ENCODE results near the gene GSG1.

GSG1 gene

DNA sequence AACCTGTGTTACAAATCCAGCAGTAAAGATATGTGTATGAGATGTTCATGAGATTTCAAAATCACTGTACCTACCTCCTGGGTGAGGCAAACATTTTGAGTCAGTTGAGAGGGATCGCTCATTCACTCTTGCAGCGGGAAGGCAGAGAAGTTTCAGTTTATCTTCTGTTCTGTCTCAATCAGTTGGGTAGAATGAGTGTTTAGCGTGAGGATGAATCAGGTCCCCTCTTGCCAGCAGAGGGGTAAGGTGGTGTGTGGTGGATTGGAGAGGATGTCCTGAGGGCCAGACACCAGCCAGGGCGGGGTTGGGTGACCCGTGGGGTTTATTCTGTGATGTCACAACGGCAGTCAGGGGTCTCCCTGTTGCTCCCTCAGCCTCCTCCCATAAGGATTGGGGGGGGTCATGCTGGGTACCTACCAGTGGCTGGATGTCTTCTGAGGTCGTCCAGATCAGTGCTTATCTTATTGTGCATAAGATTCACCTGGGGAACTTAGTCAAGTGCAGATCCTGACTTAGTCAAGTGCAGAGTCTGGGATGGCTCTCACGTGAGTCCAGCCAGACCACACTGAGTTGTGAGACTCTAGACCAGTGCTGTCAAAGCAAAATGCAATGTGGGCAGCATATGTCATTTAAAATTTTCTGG lies at the start of gene GSG1:
Gene GSG1 (minus strand): TSS at position 277 of the 643 bp plus-strand sequence. CDS start 155 bp downstream, at position 122.
- H3K4me1 ChIP-seq (ENCODE audit: insufficient read depth, poor library complexity, severe bottlenecking): peaks cover 43% of the 10 kb centered on the region
- H3K36me3 ChIP-seq (ENCODE audit: low read depth): no peaks in the 10 kb centered on the region
- no peaks in the 10 kb centered on the region for H3K9me3 ChIP-seq (ENCODE audit: severe bottlenecking)
- H3K27me3 ChIP-seq (ENCODE audit: insufficient read depth, poor library complexity, severe bottlenecking): no peaks in the 10 kb centered on the region
- peak within 1 kb of the TSS; percentile 99 for H3K27ac ChIP-seq (ENCODE audit: poor library complexity, severe bottlenecking)
- DNase-seq (ENCODE audit: low spot score): no peak
- no peak within 1 kb of the TSS for H3K4me3 ChIP-seq (ENCODE audit: severe bottlenecking)
- TF ChIP-seq, protein P1, sequence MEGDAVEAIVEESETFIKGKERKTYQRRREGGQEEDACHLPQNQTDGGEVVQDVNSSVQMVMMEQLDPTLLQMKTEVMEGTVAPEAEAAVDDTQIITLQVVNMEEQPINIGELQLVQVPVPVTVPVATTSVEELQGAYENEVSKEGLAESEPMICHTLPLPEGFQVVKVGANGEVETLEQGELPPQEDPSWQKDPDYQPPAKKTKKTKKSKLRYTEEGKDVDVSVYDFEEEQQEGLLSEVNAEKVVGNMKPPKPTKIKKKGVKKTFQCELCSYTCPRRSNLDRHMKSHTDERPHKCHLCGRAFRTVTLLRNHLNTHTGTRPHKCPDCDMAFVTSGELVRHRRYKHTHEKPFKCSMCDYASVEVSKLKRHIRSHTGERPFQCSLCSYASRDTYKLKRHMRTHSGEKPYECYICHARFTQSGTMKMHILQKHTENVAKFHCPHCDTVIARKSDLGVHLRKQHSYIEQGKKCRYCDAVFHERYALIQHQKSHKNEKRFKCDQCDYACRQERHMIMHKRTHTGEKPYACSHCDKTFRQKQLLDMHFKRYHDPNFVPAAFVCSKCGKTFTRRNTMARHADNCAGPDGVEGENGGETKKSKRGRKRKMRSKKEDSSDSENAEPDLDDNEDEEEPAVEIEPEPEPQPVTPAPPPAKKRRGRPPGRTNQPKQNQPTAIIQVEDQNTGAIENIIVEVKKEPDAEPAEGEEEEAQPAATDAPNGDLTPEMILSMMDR (IDR thresholded peaks at IDR 0.05; ENCODE audit: poor library complexity, severe bottlenecking): no peak
- peak; percentile 3; the same call in 1 of the 3 replicates for ATAC-seq (ENCODE audit: low read depth)

DNA sequence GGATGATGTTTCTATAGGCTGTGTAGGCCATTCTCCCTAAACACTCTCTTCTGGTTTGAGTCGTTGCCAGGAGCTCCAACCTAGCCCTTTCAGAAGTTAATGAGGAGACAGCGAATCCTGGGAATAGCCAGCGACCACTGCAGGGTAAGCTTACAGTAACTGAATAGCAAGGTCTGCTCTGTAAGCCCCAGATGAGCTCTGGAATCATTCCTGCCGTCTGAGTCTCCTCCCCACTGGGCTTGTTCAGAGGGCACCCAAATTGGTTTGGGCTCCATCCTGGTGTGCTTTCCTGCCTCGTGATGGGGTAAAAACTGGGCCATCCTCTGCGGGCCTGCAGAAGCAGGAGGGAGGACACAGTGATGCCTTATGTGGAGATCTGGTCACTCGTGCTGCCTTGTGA lies 49.7 kb upstream of the GSG1 start:
- no peak for ATAC-seq (ENCODE audit: low read depth)
- TF ChIP-seq, protein P1 (IDR thresholded peaks at IDR 0.05; ENCODE audit: poor library complexity, severe bottlenecking): no peak
- no peak overlapping the region for H3K4me3 ChIP-seq (ENCODE audit: severe bottlenecking)
- no peaks in the 10 kb centered on the region for H3K9me3 ChIP-seq (ENCODE audit: severe bottlenecking)
- no peaks in the 10 kb centered on the region for H3K36me3 ChIP-seq (ENCODE audit: low read depth)
- no peaks in the 10 kb centered on the region for H3K4me1 ChIP-seq (ENCODE audit: insufficient read depth, poor library complexity, severe bottlenecking)
- DNase-seq (ENCODE audit: low spot score): no peak
- no peaks in the 10 kb centered on the region for H3K27me3 ChIP-seq (ENCODE audit: insufficient read depth, poor library complexity, severe bottlenecking)
- H3K27ac ChIP-seq (ENCODE audit: poor library complexity, severe bottlenecking): no peak overlapping the region

DNA sequence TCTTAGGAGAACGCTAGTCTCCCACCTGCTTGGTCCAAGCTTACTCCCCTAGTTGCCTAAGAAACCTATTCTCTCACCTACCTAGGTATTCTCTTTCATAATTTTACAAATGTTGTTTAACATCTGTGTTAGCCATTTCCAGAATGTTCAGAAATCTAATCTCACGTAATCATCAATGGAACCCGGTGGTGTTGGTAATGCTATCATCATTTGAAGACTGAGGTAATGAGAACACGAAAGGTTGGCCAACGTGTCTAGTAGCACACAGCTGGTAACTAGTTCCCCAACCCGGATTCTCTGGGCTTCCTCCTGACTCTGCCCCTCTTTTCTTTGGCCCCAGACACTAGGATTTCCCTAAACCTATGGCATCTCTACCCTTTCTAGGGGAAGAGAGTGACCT lies 49.3 kb upstream of the GSG1 start:
- Histone ChIP-seq H3K27ac (ENCODE audit: poor library complexity, severe bottlenecking) (no peak overlapping the region), H3K9me3 (ENCODE audit: severe bottlenecking) (no peaks in the 10 kb centered on the region), H3K4me1 (ENCODE audit: insufficient read depth, poor library complexity, severe bottlenecking) (no peaks in the 10 kb centered on the region), H3K4me3 (ENCODE audit: severe bottlenecking) (no peak overlapping the region), H3K36me3 (ENCODE audit: low read depth) (no peaks in the 10 kb centered on the region), H3K27me3 (ENCODE audit: insufficient read depth, poor library complexity, severe bottlenecking) (no peaks in the 10 kb centered on the region)
- TF ChIP-seq, protein P1 (IDR thresholded peaks at IDR 0.05; ENCODE audit: poor library complexity, severe bottlenecking): no peak
- ATAC-seq (ENCODE audit: low read depth): no peak
- DNase-seq (ENCODE audit: low spot score): no peak

DNA sequence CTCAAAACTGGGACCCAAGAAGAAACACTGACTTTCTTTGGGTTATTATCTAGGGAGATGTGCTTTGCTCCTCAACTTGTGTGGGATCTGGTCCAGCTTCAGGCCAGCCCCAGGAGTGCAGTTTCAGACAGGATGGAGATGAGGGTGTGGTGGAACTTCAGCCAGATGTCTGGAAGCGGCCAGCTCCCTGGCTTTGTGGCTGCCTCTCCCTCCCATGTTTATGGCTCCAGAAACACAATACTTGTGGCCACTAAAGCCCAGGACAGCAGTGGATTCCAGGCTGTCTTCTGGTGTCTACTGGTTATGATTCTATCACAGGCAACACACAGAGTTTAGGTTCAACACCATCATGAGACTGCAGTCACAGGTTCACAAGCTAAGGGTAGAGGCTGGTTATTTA lies 48.8 kb upstream of the GSG1 start:
- no peak for DNase-seq (ENCODE audit: low spot score)
- Histone ChIP-seq H3K36me3 (ENCODE audit: low read depth) (no peaks in the 10 kb centered on the region), H3K4me3 (ENCODE audit: severe bottlenecking) (no peak overlapping the region), H3K4me1 (ENCODE audit: insufficient read depth, poor library complexity, severe bottlenecking) (no peaks in the 10 kb centered on the region), H3K27ac (ENCODE audit: poor library complexity, severe bottlenecking) (no peak overlapping the region), H3K27me3 (ENCODE audit: insufficient read depth, poor library complexity, severe bottlenecking) (no peaks in the 10 kb centered on the region), H3K9me3 (ENCODE audit: severe bottlenecking) (no peaks in the 10 kb centered on the region)
- TF ChIP-seq, protein P1 (IDR thresholded peaks at IDR 0.05; ENCODE audit: poor library complexity, severe bottlenecking): no peak
- no peak for ATAC-seq (ENCODE audit: low read depth)

DNA sequence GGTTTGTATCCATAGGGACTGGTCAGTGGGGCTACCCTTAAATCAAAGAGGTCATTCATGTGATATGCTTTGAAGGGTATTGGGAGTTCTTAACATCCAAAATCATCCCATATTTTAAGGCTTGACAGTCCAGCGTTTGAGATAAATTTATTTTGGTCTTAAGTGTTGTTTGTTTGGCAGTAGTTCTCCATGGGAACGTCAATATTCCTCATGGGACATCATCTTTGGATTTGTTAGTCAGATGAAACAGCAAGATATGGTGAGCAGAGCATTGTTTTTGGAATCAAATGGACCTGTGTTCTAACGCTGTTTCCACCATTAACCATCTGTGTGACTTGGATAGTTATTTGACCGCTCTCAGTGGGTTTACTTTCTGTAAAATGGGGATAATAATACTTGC lies 45.9 kb upstream of the GSG1 start:
- TF ChIP-seq, protein P1 (IDR thresholded peaks at IDR 0.05; ENCODE audit: poor library complexity, severe bottlenecking): no peak
- no peak for ATAC-seq (ENCODE audit: low read depth)
- no peaks in the 10 kb centered on the region for H3K36me3 ChIP-seq (ENCODE audit: low read depth)
- H3K9me3 ChIP-seq (ENCODE audit: severe bottlenecking): no peaks in the 10 kb centered on the region
- no peak overlapping the region for H3K27ac ChIP-seq (ENCODE audit: poor library complexity, severe bottlenecking)
- DNase-seq (ENCODE audit: low spot score): no peak
- H3K4me1 ChIP-seq (ENCODE audit: insufficient read depth, poor library complexity, severe bottlenecking): no peaks in the 10 kb centered on the region
- no peak overlapping the region for H3K4me3 ChIP-seq (ENCODE audit: severe bottlenecking)
- H3K27me3 ChIP-seq (ENCODE audit: insufficient read depth, poor library complexity, severe bottlenecking): no peaks in the 10 kb centered on the region

Measured in RWPE2 (cell line).